Nucleus accumbens (tissue), 56 donors: ENCODE data around the gene ZNF385B.

Experiments used
- DNase-seq, 56 donors: peaks; one replicate each; lab custom pipeline; 2025; lab: John Stamatoyannopoulos, UW

ZNF385B gene

DNA sequence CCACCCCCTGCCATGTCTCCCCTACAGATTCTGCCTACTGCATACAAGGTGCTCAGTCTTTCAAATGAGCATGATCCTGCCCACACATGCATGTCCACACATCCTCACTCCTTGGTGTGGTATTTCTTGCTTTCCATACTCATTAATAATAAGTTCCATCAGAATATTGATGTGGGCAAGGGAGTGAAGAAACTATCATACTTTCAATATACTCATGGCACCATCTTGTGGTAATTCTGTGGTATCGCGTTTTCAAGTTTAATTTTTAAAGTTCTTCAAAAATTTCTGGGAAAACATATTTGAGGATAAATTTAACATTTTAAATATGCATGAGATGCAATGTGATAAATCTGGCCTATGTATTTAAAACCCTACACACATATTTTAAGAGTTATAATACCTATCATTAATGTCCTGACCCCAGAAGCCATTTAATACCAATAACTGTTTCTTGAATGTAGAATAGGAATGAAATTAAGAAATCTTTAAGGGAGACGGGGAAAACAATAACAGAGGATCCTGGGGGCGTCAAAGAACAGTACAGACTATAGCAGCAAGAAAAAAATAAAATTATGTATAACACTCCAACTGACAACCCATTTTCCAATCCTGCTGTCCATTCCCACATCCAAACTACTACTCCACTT is 110.1 kb downstream of the ZNF385B start:
- DNase-seq, result no peak

DNA sequence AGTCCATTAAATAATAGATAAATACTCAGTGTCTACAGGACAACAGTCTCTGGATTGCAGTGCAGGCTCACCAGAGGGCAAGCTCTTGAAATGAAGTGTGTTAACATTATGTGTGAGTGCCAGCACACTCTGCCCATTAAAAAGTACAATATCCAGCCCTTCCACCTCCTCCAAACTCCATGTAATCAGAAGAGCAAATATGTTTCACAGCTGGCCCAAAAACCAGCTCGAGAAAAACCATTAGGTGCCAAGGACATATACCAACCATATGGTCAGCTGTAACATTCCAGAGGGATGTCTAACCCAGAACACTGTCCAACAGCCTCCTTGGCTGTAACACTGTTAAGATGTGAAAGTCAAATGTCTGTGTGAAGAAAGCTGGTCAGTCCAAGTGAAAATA is 112.2 kb downstream of the ZNF385B start:
- DNase-seq, result no peak

DNA sequence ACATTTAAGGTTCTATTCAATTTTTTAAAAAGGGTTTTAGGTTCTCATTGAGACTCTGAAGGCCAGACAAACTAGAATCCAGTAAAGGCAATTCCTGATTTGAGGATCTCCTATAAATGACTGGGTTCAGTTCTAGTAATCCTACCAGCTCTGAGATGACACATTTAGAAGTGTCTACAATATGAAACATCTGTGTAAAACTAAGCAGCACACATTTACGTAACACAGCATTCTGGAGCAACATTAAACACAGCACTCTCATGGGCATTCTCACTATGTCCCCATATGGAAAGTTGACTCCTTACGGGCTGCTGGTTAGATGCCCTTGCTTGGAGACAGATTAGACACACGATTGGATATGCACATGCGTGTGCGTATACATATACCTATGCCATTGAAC is 114.4 kb downstream of the ZNF385B start:
- no peak for DNase-seq

DNA sequence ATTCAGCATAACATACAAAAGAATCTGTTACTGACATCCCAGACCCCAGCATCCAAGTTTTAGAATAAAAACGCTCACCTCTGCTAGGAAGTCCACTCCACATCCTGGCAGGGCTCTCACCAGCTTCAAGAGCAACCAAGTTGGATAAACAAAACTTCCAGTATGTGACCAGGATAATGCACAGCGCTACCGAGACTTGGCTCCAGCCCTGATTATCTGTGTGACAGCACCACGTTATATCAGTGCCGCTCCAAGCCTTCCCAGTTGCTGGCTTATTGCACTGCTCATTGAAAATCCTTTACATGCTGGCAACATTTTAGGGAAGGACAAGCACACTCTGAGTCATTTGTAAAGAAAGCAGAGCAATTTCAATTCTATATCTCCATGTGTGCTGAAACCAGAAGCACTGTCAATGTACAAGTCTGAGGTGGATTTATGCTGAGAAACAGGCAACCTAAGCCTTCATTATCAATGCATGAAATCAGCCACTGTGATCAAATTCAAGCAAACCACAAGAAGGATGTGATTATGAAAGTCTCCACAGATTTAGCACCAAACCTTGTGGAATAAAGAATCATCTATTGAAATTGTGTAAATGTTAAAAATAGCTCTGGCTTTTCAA is 115.7 kb downstream of the ZNF385B start:
- DNase-seq, result peak in 3 of 56 donors; percentile 1 to 7 (median 1)

DNA sequence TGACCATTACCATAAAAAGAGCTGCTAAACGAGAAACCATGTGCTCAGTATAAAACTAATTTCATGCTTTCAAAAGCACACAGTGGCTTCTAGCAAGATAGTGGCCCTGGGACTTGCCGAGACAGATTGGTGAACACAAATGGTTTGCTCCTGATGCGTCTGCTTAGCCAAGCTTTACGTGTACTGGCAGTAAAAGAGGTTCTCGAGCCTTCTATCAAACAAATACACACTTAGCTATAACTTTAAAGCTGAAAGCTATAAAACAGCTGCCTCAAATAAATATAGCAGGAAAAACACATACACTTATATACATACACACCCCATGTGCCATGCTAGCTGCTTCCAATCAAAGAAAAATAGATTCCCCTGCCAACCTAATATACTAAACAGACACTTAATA is 117.0 kb downstream of the ZNF385B start:
- DNase-seq, result no peak

DNA sequence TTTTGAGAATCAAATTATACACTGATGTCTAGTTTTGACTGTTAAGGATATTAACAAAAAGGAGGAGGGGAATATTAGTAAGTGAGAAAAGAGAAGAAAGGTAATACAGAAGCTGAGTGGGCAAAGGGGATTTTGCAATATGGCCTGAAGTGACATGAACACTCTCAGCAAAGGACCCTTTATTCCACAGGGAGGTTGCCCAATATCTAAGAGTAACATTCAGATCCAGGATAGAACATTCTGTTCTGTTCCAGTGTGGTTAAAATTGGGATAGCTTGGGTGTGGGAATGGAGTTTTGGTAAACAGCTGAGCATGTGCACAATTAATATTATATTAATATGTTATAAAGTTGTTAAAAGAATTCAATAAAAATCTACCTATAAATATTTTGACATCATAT is 120.1 kb downstream of the ZNF385B start:
- no peak for DNase-seq

GRCh38 chr2:179729966-179730365 is 131.4 kb downstream of the ZNF385B start:
- DNase-seq, result no peak

- DNase-seq, result no peak
These were observed 134.8 kb downstream of the ZNF385B start for GRCh38 chr2:179726461-179727180.

GRCh38 chr2:179724403-179724802 is 137.0 kb downstream of the ZNF385B start:
- DNase-seq, result no peak

DNA sequence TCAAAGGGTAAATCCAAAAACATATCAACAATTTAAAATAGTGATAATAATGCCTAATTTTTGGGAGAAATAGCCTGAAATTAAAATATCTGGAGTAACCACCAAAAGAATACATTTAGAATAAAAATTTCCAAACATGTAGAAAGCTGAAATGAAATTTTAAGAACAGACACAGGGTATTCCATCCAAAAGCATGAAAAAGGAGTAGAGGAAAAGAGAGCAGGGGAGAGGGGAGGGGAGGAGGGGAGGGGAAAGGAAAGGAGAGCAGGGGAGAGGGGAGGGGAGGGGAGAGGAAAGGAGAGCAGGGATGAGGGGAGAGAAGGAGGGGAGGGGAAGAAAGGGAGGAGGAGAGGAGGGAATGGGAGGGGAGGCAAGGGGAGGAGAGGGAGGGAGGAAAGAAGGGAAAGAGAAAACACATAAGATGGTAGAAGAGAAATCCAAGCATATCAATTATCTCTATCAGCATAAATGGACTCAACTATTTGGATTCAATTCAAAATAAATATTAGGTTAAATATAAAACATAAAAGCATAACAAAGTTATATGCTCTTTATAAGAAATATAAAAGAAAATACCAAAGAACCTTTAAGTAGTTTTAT is 141.1 kb downstream of the ZNF385B start:
- no peak for DNase-seq

DNA sequence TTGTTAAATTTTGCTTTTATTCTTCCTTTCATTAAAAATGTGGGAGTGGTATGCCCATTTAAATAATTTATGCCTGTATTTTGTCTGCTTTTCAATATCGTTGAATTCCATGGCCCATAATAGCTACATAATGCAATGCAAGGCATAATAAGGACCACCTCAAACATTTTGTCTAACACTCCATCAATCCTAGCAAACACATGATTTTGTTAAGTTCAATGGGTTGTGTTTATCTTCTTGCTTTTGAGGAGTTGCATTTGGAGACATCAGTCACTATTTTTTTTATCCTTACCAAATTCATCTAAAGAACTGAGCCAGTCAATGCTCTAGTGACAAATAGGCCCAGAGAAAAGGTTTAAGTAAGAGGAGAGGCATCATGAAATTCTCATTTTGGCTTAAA is 145.5 kb downstream of the ZNF385B start:
- no peak for DNase-seq

GRCh38 chr2:179715196-179715595 is 146.2 kb downstream of the ZNF385B start:
- DNase-seq, result no peak

GRCh38 chr2:179712825-179713224 is 148.6 kb downstream of the ZNF385B start:
- DNase-seq, result no peak

GRCh38 chr2:179711375-179711774 is 150.0 kb downstream of the ZNF385B start:
- no peak for DNase-seq

DNA sequence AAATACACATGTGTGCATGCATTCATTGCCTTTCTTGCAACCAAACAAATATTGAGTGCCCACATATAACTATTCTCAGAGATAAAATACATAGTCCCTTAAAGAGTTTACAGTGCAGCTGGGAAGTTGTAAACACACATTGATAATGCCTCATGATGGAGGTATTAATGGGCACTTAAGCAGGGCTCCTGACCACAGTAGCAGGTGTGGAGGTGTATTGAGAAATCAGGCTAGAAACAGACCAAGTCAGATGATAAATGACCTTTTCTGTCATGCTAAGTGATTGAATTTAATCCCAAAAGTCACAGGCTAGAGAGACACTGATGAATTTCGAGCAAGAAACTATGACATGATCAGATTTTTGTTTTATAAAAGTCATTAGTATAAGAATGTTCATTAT is 157.7 kb downstream of the ZNF385B start:
- no peak for DNase-seq

GRCh38 chr2:179702912-179703311 is 158.5 kb downstream of the ZNF385B start:
- DNase-seq, result no peak

- DNase-seq, result no peak
These were observed 159.8 kb downstream of the ZNF385B start for GRCh38 chr2:179701524-179702110.

- no peak for DNase-seq
These were observed 165.9 kb downstream of the ZNF385B start for GRCh38 chr2:179695486-179695885.

- no peak for DNase-seq
These were observed 166.4 kb downstream of the ZNF385B start for GRCh38 chr2:179694963-179695362.

DNA sequence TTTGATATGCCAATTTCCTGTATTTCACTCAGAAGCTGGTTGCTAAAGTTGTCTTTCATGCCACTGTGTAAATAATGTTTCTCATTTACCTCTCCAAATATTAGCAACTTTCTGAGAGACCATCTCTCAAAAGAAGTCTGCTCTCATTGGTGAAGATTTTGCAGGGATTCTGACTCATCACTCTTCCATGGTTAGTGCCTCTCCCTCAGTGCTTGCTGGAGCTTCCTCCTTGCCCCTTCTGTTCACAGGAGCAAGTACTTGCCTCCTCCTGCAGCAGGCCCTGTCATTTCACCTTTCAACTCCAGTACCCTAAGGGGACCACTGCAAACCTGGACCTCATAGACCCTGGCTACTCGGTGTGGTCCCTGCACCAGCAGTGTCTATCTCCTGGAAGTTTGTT is 168.8 kb downstream of the ZNF385B start:
- no peak for DNase-seq

DNA sequence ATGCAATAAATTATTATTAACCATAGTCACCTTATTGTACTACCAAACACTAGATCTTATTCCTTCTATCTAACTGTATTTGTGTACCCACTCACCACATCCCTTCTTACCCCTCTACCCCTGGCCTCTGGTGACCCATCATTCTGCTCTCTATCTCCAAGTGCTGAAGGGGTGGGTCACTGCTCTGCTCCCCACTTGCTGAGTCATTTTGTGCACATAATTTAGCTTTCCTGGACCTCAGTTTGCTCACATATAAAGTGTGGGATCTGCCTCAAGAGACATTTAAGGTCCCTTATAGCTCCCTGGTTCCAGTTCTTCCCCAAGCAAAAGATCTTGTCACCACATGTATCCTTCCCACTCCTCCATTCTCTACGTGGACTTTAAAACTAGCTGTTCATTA is 169.4 kb downstream of the ZNF385B start:
- no peak for DNase-seq
